GM11168 (cell line): ENCODE measurements around the gene CP.
"Not testable (repeated sequence)": the region's sequence is repeated elsewhere in the genome, so short reads cannot be mapped to it uniquely, and the experiment has no call there.

Experiments used
- in situ Hi-C: fragments of 300-500 bp; cut with MboI; formaldehyde crosslinking; loops from one replicate; pipeline ENCODE4 v1.12.0; 2022; ENCODE audit warnings: low sequenced_read_pairs; ENCODE audit not compliant: unreplicated experiment

The CP gene

GRCh38 chr3:149221783-149222517 lies at the start of gene CP:
CP (minus strand) TSS chr3:149221829; CDS start chr3:149221792, 37 bp downstream.
- in situ Hi-C loops = no loop called here

- in situ Hi-C loops = loop anchor here (5.0 kb wide), 1 partner anchor 153 kb away; no protein-coding TSS in a partner anchor
Measured at GRCh38 chr3:149270180-149270579, 48.6 kb upstream of the CP start.

DNA sequence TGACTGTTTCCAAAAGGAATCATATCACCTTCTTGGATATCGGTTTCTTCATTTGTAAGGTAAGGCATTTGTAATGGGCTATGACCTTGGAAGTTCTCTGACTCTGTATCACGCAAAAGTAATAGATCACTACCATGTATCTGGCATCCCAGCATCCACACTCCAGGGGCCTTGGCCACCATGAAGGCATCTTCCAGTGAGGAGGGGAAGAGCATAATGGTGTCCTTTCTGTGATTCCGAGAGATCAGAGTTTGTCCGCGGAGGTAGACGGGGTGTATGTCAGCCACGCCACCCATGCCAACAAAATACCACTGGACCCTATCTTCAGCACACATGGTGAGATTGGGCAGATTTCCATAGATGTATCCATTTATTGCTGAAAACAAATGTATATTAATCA lies 48.1 kb upstream of the CP start:
- in situ Hi-C loops = loop anchor here (5.0 kb wide), 1 partner anchor 152 kb away; no protein-coding TSS in a partner anchor

- in situ Hi-C loops = no loop called here
Measured at GRCh38 chr3:149267565-149267964, 45.9 kb upstream of the CP start.

DNA sequence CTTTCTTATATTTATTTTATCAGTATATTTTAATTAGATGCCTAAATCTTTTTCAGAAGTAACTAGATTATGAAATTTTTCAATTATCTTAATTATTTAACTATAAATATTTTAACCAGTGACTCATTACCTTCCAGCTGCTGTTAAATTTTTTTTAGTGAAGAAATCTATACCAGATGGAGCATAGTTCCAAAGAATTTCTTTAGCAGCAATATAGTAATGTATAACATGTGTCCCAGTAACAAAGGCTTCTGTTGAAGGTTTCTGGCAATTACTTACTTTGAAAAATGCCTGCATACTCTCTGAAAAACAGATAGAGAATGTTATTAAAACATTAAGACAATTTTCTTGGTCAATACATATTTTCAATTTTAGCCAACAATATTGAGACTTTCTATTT lies 45.1 kb upstream of the CP start:
- in situ Hi-C loops = no loop called here

DNA sequence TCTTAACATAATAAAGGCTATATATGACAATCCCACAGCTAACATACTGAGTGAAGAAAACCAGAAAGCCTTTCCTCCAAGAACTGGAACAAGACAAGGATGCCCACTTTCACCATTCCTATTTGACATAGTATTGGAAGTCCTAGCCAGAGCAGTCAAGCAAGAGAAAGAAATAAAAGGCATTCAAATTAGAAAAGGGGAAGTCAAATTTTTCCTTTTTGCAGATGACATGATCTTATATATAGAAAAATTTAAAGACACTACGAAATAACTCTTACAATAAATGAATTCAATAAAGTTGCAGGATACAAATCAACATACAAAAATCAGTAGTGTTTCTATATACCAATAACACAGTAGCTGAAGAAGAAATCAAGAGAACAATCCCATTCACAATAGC lies 42.2 kb upstream of the CP start:
- in situ Hi-C loops = no loop called here

DNA sequence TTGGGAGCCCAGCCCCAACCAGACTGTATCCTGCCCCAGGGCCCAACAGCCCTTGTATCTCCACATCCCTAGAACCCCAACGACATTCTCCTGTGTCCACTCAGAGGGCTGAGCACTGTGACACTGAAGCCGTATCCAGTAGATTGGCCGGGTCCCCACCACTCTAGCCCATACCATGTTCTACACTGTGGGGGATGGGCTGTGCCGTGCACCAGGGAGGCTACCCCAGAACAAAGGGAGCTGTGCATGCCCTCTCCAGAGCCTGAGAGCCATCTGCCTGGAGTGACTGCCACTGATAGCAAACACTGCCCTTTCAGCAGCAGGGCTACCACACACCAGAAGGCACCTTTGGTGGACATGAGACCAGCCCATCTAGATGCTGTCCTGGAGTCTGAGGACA lies 37.1 kb upstream of the CP start:
- in situ Hi-C loops = no loop called here

DNA sequence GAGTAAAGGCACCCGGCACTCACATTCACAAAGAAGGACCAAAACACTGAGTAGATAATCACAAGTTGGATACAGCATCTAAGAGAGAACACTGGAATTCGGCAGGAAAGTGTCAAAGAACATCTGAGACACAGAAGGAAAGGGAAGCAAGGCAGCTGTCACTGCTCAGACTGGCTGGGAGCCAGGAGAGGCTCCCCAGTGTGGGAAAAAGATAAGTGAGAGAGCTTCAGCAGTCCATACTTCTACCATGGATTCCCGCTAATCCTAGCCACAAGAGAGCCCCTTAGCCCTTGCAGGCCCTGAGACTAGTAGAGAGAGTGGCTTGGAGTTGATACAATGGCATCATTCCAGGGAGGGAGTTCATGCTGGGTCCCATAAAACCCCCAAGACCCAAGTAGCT lies 36.7 kb upstream of the CP start:
- in situ Hi-C loops = no loop called here

- in situ Hi-C loops = no loop called here
Measured at GRCh38 chr3:149252272-149252671, 30.6 kb upstream of the CP start.

DNA sequence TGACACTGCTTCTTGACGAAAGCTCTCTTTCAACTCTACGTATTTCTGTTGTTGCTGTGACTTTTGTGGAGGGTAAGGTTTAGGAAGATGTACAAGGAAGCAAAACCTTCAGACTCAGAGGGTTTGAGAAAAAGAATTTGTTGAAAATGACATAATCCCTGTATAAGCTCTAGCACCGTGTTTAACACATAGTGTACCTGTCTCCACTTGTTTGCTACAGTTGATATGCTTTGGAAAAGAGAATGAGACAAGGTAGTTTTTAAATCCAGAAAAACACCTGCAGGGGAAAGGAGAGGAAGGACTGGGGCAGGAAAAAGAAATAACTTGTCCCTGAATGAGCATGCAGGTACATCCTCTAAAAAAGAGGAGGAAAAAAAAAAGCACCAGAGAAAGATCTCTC lies 29.6 kb upstream of the CP start:
- in situ Hi-C loops = no loop called here

GRCh38 chr3:149247929-149248691 lies 26.5 kb upstream of the CP start:
- in situ Hi-C loops = no loop called here

DNA sequence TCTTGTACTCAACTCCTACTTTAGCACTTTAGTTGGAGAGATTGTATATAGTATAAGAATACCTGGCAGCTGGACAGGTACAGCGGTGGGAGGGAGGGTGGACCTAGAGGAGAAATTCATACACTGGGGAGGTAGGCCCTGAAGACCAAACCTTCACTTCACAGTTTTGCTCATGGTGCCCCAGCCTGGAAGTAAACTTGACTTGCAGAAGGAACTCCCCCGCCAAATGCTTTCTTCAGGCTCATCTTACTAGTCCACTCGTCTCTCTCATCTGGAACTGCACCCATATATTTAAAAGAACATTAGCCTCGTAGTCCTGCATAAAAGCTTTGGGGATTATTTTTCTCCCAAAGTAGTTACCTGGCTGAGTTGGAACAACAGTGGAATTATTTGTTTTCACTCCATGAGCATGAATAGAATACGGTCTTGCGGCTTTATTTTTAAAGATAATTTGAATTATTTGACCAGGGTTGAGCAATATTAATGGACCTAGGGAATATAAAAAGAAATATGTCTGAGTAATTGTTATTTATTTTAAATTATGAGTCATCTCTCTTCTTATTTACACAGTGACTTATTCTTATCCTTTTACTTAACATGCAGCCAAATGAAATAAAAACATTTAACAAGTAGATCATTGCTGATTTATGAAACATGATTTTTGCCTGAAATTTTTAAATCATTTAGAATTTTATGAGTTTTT lies 25.5 kb upstream of the CP start:
- in situ Hi-C loops = no loop called here

DNA sequence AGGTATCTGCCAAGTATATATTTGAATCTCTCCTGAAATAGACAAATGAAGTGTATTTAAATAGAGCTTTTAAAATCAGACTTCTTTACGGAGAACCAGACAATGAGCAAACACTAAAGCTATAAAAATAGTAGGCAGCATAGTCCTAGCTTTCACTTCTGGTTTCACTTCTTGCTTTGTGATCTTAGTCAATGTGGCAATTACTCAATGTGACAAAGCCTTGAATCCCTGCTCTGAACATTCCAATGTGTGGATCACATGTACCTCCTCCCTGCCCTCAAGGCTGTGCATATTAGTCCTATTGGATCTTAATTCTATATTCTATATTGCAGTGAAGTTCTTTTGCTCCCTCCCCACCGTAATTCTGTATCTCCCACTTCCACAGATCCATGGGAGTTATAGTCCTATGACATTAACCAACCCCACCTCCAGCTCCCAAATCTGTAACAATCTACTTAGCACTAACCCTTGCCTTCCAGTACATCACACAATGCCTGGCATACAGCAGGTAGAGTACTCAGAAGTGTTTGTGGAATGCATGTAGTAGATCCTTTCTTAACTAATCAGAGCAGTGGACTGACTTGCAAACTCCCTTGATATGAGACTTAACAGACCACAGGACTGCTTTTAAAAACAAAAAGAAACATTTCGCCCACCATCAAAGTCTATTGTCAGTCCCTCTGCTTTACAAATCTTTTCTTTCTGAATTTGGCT lies 24.3 kb upstream of the CP start:
- in situ Hi-C loops = no loop called here

DNA sequence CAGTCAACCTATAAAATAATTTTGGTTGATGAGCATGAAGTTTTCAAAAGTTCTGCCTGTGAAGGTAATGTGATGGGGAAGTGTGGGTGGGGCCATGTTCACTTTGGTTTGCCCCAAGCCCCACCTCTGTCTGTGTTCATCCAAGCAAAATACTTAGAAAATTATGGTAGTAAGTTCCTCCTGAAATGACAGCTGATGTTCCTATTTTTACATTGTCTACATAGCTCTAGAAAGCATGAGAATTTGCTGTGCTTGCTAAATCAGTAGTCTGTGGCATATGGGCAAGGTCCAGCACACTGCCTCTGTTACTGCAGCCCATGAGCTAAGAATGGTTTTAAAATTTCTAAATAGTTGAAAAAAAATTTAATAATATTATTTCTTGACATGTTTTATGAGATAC lies 21.9 kb upstream of the CP start:
- in situ Hi-C loops = no loop called here

DNA sequence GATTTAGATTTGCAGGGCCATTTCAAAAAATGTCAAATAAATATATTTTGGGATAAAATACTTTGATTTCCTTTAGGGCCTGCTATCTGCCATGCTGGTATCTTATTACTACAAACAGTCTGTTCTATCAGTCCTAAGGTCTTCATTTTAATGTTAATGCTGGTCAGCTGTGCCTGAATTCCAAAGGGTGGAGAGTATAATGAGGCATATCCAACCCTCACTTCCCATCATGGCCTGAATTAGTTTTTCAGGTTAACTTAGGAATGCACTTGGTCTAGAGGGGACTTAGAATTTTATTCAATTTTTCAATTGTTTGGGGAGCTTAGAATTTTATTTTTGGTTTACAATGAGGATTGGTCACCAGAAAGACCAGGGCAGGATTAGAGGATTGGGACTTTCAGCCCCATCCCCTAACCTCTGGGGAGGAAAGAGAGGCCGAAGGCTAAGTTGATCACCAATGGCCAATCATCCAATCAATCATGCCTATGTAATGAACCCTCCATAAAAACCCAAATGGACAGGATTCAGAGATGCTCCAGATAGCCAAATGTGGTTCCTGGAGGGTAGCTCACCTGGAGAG lies 17.8 kb upstream of the CP start:
- in situ Hi-C loops = no loop called here

- in situ Hi-C loops = not testable (repeated sequence)
Measured at GRCh38 chr3:149238268-149238667, 16.6 kb upstream of the CP start.

- in situ Hi-C loops = no loop called here
Measured at GRCh38 chr3:149235599-149236424, 14.2 kb upstream of the CP start.

DNA sequence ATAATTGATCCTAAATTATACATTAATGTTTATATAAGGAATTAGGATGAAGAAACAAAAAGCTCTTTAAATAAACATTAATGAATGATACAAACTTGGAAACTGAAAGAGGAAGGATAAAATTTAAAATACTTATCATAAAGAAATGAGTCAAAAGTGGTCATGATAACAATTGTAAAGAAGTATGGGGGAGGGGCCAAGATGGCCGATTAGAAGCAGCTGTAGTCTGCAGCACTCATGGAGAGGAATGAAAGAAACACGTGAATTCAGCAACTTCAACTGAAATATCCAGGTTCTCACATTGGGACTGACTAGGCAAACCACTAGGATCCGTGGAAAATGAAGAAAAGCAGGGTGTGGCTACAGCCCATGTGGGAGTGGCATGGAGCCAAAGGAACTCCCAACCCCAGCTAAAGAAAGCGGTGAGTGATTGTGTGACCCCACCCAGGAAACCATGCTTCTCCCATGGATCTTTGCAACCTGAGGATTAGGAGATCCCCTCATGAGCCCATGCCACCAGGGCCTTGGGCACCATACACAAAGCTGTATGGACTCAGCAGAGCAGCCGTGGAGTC lies 13.1 kb upstream of the CP start:
- in situ Hi-C loops = no loop called here

- in situ Hi-C loops = no loop called here
Measured at GRCh38 chr3:149233323-149233722, 11.7 kb upstream of the CP start.
